ENCODE measurements around the gene ACKR2. TPM values are rescaled to one million over a fixed set of nuclear protein-coding genes. Genes with fewer than 3 reads are reported as not detected.
A peak's percentile ranks its signal among the peaks of the same experiment; 100 is the strongest.
"Not testable (repeated sequence)": the region's sequence is repeated elsewhere in the genome, so short reads cannot be mapped to it uniquely, and the experiment has no call there.

Gene ACKR2
- total RNA-seq, 1 donor from 2014 or later, result 3.5 TPM

DNA sequence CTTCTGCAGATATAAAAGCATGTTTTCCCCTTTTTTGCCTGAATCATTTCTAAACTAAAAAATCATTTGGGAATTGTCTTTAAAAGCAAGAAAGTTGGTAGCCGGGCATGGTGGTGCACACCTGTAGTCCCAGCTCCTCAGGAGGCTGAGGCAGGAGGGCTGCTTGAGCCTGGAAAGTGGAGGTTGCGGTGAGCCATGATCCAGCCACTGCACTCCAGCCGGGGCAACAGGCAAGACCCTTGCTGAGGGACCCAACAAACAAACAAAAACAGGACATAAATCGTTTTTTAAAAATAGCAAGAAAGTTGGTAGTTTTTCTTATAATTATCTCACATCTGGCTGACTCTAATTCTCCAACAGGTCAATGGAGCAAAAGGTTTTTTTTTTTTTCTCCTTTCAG lies 7.5 kb upstream of the ACKR2 start:
- DNase-seq (ENCODE audit: low read depth in 2 of 2), result no peak

- no peak for DNase-seq (ENCODE audit: low read depth in 2 of 2)
Observed at GRCh38 chr3:42802876-42803413, 6.3 kb upstream of the ACKR2 start.

- peak in 1 of 2 donors; percentile 38 for DNase-seq (ENCODE audit: low read depth in 2 of 2)
Observed at GRCh38 chr3:42803414-42804105, 5.7 kb upstream of the ACKR2 start.

- DNase-seq (ENCODE audit: low read depth in 2 of 2), result peak; percentile 84 to 95
Observed at GRCh38 chr3:42804106-42804830, 5.0 kb upstream of the ACKR2 start, which contains the start of gene HIGD1A. HIGD1A (minus strand) TSS chr3:42804490; CDS start chr3:42794253, 10,237 bp downstream.

- no peak for DNase-seq (ENCODE audit: low read depth in 2 of 2)
Observed at GRCh38 chr3:42804831-42805132, 4.5 kb upstream of the ACKR2 start.

- DNase-seq (ENCODE audit: low read depth in 2 of 2), result no peak
Observed at GRCh38 chr3:42805141-42805821, 4.0 kb upstream of the ACKR2 start.

DNA sequence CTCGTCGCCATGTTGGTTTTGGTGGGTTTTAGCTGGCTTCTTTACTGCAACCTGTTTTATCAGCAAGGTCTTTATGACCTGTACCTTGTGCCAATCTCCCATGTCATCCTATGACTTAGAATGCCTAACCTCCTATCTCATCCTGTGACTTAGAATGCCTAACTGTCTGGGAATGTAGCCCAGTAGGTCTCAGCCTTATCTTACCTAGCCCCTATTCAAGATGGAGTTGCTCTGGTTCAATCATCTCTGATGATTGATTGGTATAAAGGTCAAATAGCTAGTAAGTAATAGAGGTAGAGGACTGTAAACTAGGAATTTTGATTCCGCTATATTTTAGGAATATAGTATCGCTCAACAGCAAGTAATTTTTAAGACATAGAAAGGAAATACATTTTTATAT lies 1.3 kb upstream of the ACKR2 start:
- DNase-seq (ENCODE audit: low read depth in 2 of 2), result no peak

GRCh38 chr3:42810706-42811105 lies 1.5 kb downstream of the ACKR2 start:
- not testable (repeated sequence) for DNase-seq (ENCODE audit: low read depth in 2 of 2)

GRCh38 chr3:42811118-42811883 lies 2.1 kb downstream of the ACKR2 start:
- DNase-seq (ENCODE audit: low read depth in 2 of 2), result not testable (repeated sequence)

GRCh38 chr3:42814246-42814645 lies 5.0 kb downstream of the ACKR2 start:
- DNase-seq (ENCODE audit: low read depth in 2 of 2), result no peak

GRCh38 chr3:42814914-42815507 lies 5.8 kb downstream of the ACKR2 start:
- DNase-seq (ENCODE audit: low read depth in 2 of 2), result no peak

- DNase-seq (ENCODE audit: low read depth in 2 of 2), result no peak
Observed at GRCh38 chr3:42815826-42816225, 6.6 kb downstream of the ACKR2 start.

DNA sequence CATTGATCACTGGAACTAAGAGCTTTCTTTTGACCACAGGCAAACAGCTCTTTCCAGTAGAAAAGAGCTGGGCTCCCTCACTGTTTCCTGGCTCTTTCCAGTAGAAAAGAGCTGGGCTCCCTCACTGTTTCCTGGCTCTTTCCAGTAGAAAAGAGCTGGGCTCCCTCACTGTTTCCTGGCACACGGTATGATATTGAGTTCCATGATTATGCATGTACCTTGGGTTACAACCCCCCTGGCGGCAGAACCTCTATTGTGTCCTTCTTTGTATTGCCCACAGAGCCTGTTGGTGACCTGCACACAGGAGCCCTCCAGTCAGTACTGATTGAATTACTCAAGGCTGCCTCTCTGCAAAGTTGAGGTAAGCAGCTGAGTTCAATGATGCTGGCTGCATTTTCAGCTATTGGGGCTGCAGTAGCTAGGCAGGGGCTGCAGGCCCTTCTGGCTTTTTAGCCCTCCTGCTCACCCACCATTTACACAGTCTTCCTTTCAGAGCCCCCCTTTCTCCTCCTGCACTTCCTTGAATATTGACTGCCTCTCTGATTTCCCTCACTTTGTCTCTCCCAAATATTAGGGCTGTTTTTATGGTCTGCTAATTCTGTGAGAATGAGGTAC lies 10.2 kb downstream of the ACKR2 start:
- peak in 1 of 2 donors; percentile 10 for DNase-seq (ENCODE audit: low read depth in 2 of 2)

DNA sequence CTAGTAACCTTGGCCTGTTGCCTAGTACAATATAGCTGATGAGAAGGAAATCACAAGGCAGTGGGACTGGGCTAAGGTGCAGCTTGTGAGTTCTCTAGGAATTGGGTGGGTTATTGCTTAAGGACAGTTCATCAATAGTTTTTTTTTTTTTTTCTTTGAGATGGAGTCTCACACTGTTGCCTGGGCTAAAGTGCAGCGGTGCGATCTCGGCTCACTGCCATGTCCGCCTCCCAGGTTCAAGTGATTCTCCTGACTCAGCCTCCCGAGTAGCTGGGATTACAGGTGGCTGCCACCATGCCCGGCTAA lies 11.5 kb downstream of the ACKR2 start:
- DNase-seq (ENCODE audit: low read depth in 2 of 2), result no peak

DNA sequence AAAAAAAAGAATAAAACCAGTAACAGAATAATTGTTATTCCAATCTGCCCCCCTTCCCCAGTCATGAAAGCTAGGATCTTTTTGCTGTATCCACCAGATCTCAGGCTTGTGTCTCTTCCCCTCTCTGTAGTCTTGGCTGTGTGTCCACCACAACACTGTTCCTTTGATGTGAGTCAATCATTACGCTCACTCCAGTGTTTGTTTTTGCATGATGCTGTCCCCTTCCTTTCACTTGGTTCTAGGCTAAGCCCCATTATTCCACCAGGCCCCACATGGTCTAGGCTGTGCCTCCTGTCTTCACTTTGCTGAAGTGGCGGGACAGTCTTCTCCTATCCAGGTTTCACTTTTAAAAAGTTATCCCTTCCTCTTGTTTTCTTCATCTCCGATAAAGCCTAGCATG lies 13.6 kb downstream of the ACKR2 start:
- no peak for DNase-seq (ENCODE audit: low read depth in 2 of 2)

- DNase-seq (ENCODE audit: low read depth in 2 of 2), result no peak
Observed at GRCh38 chr3:42823351-42823750, 14.1 kb downstream of the ACKR2 start.

- DNase-seq (ENCODE audit: low read depth in 2 of 2), result no peak
Observed at GRCh38 chr3:42826141-42826540, 16.9 kb downstream of the ACKR2 start.

- no peak for DNase-seq (ENCODE audit: low read depth in 2 of 2)
Observed at GRCh38 chr3:42827023-42827422, 17.8 kb downstream of the ACKR2 start.

DNA sequence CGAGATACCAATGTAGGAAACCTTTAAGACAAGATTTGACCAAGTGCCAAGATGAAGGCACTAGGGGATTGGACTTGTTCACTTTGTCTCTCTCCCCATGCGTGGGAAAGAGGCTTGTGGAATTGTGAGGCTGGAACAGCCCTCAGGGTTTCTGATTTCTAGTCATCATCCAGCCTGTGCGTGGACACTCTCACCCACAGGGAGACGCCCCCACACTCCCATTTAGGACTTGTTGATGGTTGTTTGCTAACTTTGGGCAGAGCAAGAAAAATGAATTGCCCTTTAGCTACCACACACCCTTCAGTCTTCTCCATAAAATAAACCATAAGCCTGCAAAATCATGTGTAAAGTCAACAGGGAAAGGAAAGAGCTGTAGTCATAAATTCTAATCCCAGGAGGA lies 18.4 kb downstream of the ACKR2 start:
- DNase-seq (ENCODE audit: low read depth in 2 of 2), result no peak

DNA sequence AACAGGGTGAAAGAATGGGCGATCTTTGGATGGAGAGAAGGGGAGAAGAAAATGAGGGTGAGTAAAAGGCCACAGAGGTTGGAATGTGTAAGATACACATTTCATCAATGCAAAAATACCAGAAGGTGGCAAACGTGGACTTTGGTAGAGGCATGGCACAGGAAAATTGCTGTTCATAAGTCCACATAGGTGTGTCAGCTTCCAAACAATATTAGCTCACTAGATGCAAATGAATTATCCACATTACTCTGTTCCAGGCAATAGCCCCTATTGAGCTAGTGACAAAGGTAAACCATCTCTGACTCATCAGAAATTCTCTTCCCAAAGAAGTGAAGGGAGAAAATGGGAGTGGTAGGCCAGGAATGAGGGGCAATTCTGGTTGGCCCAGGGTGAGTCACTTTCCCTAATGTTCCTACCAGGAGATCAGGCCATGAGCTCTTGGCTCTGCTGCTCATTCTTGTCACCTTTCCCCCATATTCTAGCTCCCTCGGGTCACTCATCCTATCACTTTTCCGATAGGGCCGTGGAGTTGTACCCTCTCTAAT lies 19.9 kb downstream of the ACKR2 start:
- no peak for DNase-seq (ENCODE audit: low read depth in 2 of 2)

Data from dermis microvascular lymphatic vessel endothelial cell (primary cell).